LoVo (cell line): Measurements from ENCODE around the gene TMEM31.

ENCODE experiments used
- DNase-seq: peaks from one replicate; pipeline ENCODE4 v3.0.0-alpha.2; 2016; ENCODE audit warnings: low spot score

The TMEM31 gene, protein sequence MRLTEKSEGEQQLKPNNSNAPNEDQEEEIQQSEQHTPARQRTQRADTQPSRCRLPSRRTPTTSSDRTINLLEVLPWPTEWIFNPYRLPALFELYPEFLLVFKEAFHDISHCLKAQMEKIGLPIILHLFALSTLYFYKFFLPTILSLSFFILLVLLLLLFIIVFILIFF

DNA sequence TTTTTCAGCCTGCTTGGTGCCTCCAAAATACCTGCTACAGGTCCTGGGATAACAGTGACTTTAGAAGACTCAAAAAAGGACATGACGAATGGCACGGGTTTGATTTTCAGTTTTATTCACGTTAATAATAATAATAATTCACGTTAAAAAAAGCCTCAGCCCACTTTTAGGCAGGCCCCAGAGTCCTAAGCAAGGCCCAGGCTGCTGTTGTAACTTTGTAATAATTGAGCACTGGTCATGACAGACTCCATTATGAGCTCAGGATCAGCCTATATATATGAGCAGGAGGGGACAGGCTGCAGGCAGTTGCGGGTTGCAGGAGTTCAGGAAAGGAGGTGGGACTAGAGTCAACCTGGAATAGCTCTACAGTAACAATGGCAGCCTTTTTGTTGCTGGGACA is at the start of gene TMEM31:
TSS of gene TMEM31 (plus strand) at position 301 of the 400 bp plus-strand sequence. CDS start 1,350 bp downstream, outside the sequence.
- no peak for DNase-seq

DNA sequence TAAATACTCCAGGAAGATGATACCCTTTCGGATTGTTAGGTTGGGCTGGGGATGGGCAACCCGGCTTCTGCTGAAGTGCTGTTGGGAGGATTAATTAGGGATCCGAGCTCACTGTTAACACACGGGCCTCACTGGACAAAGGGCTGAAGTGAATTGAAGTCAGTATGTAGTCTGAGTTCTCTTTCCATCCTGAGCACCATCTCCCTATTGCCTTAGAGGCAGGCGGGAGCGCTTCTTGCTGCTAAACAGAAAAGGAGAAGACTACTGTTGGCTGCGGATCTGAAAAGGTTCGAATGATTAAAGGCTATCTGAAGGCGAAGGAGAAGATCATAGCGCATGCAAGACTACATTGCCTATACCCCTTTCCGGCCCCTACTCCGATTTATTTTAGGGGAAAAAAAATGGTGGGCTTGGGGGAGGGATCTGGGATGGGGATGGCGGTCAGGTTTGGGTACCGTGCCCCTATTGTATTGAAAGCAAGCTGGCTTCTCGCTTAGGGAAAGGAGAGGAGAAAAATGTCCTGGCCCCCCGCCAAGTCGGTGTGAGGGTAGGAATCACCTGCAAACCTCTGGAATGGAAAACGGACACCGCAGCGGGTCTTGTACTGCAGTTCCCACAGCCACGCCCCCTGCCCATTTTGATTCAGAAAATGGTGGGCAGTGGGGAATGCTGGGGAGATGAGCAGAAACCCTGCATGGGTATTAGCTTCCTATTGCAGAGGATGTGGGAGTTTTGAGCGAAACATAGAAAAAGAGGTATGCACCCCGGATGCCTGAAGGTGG is 46.5 kb upstream of the TMEM31 start:
- no peak for DNase-seq

DNA sequence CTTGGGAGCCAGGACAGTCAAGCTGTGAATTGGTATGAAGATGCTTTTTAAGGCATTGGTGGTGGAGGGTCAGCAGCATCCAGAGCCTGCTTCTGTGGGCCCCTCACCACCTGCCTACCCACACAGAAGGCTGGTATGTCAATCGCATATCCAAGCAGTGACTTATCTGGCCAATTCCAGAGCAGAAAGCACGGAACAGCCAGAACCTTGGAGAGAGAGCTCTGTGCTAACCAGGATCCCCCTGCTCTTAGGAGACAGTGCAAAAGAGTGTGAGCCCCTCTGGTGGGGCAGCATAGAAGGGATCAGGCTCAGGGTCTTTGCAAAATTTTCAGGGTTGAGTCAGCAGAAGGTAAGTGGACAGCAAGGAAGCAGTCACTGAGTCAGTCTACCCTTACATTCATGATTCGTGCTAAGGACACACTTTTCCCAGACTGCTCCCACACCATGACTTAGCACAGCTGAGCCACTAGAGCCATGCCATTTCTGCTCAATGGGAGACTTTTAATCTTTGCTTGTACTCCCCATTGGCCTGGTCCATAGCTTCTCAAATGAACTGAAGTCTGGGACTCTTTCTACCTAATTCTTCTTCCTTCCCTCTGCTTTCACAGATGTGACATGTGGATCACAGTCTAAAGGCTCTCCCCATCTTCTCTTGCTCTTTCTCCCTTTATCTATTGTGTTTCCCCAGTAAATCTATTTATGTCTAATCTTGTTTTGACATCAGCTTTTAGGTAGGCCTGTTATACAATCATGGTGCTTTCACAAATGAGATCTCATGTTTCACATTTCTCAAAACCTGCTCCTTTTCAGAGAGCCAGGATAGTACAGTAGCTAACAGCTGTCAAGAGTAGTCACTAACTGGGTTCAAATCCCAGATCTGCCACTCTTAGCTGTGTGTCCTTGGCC is 44.3 kb upstream of the TMEM31 start:
- DNase-seq, result no peak

DNA sequence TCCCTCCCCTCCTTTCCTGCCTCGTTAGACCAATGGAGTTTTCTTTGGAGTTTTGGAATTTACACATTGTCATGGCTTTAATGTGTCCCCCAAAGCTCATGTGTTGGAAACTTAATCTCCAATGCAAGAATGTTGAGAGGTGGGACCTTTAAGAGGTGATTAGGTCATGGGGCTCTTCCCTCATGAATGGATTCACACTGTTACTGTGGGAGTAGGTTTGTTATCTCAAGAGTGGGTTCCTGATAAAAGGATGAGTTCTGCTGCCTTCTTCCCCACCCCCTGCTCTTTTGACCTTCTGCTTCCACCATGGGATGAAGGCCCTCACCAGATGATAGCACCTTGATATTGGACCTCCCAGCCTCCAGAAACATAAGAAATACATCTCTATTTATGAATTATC is 41.0 kb upstream of the TMEM31 start:
- DNase-seq, result no peak

DNA sequence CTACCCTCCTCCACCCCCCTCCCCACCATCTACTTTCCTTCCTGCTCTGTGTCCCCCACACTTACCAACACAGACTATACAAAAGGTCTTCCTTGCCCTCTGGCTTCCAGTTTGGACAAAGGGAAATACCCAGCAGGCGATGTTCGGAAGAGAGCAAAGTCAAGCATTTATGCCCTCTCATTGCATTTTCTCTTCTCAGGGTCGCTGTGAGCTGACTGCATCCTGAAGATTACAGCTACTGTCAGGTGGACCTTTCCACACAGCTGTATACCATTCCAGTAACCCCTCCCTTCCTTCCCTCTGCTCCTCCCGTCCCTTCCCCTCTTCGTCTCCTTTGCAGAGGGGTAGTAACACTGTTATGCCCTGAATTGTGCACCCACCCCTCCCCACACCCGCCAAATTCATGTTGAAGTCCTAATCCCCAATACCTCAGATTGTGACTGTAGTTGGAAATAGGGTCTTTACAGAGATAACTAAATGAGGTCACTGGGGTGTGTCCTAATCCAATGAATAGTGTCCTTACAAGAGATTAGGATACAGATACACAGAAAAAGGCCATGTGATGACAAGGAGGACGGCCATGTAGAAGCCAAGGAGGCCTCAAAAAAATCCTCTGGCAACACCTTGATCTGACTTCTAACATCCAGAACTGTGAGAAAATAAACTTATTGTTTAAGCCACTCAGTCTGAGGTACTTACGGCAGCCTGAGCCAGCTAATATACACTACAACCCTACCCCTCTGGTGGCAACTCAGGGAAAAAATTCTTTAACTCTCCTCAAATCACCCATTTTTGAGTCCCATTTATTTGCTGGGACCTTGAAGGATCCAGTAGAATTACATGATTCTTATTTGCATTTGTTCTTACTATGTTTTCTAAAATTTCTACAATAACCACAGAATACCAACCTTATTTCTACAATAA is 35.9 kb upstream of the TMEM31 start:
- no peak for DNase-seq

DNA sequence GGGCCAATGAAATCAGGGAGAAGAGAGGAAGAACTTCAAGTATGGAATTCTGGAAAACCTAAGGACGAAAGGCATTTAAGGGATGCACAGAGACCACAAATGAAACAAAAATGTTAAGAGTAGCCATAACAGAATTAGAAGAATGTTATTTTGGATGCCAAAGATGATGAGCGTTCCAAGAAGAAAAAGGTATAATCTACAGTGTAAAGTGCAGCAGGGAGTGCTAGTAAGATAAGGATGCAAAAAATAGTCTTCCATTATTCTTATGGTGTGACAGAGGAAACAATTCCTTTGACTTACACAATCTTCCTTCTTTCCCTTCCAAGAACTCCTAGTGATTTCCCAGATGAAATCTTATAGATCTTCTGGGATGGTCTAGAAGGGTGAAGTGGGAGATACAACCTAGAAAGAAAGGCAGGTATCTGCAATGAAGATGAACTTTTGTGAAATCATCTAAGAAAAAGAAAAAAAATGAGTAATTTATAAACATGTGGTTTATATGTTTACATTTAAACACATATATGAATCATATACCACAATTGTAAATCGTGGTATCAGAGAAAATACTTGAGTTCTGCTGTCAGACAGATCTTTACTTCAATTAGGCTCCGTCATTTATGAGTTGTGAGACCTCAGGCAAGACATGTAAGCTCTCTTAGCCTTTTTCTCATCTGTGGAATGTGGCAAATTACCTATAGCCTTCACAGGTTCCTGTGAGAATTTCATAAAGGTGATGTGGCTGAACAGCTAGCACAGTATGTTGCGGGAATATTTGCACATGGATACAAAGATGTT is 32.3 kb upstream of the TMEM31 start:
- DNase-seq, result no peak

DNA sequence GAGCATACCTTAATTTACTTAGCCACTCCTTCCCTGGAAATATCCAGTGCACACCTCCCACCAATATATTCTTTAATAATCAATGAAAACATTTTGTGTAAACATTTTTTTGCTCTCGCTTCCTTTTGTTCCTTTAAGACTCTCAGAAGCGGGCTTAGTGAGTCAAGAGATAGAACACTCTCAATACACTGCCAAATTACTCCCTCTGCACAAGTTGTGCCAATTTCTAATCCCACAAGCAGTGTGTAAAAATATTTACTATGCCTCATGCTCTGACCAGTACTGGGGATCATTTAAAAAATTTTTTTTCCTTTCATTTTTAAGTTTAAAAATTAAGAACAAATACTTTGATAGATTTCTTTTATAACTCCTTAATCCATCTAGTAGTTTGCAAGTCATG is 29.3 kb upstream of the TMEM31 start:
- DNase-seq, result no peak

DNA sequence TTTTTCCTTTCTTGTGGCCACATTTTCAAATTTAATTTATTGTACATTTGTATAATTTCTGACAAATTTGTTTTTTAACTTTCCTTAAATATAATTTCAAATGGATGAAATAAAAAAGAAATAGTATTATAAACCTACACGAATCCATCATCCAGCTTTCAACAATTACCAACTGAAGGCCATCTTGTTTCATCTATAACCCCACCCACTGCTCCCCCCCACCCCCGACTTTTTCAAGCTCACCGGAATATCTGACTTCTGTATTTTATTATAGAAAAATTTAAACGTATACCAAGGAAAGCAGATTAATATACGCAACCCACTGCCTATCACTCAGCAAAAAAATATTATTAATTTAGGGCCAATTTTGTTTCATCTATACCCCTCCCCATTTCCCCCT is 25.3 kb upstream of the TMEM31 start:
- DNase-seq, result no peak

DNA sequence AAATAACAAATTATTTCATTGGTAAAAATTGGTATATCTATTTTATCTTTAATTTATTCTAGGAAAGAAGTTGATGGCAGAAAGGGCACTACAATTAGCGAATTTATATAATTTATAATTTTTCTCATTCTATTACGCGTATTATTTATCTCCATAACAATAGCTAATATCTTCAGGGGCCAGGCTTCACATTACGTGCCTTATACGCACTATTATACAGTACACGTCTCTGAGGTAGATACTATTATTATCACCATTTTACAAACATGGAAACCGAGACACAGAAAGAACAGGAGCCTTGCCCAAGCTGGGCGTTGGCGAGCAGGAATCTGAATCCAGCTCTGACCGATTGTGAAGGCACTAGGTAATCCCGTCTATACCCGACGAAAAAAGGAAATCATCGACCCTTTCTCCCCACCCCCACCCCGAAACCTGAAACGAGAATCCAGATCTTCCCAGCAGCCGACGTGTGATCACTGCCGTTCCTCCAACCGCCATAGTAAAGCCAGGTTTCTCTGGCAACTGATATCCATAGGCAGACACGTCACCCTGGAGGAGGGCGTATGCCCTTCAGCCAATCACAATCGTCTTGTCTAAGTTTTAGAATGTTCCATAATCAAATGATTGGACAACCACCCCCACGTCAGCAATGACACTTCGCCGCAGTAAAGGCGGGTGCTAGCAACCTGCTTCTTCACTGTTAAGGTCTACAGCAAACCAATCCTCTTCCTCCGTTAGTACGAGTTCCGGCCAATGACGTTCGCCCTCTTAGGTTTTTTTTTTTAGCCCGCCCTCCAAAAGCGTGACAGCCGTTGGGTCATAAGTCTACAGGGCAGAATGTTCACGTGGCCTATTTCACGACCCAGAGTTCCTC is 24.3 kb upstream of the TMEM31 start, which contains the start of gene MORF4L2:
TSS of gene MORF4L2 (minus strand) at position 501 of the 874 bp plus-strand sequence. CDS start 9,672 bp downstream, outside the sequence.
- DNase-seq, result peak; percentile 85

DNA sequence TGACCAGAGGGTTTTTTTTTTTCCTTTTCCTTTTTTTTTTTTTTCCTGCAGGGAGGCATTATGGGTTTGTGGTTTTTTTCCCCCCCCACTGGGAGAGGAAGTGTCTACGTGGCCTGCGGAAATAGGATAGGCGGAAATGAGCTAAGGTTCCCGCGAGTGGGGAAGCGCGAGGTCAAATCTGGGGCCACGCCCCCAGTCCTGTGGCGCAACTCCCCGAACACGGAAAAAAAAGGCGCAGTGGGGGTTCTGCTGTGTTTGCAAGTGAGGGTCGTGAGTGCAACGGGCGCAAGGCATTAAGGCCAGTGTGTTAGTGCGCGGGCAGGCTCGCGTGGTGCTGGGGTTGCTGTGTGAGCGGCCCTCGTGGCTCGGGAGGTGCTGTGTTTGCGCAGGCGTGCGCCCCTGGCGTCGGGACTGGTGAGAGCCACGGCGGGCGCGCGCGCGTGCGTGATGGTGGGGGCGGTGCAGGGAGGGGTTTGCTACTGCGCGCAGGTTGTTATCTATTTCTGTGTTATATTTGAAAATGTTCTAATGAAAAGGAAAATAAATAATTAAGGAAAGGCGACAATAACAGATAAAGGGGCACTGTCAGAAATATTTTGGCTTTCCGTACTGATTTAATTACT is 23.5 kb upstream of the TMEM31 start:
- DNase-seq, result peak; percentile 56

DNA sequence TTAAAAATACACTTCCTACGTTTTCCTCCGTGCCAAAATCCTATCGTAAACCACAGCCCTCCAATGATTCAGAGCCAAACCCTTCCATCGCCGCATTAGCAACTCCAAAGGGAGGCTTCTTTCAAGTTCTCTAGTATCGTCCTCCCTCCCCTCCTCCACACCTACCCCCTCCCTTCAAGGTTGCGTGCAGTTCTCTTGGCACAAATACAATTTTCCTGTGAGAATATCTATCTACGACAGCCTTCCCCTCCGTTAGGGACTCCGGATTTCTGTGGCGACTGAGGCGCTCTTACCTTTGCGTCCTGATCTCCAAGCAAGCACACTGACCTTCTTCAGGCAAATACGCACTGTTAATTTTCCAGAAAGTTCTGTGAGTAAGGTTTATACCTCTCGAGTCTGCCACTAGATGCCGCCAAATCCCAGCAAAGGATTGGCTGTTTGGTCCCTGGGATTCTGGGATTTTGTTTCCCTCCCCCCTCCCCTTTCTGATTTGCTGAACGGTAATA is 23.0 kb upstream of the TMEM31 start:
- DNase-seq, result peak; percentile 59

DNA sequence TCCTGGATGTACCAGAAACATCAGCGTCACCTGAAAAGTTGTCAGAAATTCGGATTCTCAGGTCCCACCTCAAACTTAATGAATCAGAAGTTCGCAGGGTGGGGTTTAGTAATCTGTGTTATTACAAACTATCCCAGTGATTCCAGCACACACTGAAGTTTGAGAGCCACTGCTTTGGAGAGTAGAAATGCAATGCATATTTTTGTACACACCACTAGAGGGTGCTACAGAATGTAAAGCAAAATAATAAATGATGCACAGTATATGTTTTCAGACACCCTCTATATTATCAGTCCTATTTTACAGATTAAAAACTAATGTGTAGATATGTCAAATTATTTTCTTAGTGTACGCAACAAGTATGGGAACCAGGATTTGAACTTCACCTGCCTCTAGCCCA is 21.8 kb upstream of the TMEM31 start:
- peak; percentile 32 for DNase-seq

DNA sequence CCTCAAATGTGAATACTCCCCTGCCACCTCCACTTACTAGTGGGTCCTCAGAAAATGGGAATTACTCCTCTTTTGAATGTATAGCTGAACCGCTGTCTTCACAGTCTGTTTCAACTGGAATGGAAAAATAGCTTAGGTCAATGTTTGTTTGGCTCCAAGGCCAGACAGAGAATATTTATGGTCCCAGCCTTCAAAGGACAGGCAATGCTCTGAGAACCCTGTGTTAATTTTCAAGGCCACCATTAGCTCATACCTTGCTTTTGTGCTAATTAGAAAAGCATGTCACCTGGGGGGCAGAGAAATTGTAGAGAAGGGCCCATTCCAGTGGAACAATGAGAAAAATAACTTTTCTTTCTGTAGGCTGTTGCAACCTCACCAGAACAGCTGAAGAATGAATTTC is 19.6 kb upstream of the TMEM31 start:
- DNase-seq, result no peak

DNA sequence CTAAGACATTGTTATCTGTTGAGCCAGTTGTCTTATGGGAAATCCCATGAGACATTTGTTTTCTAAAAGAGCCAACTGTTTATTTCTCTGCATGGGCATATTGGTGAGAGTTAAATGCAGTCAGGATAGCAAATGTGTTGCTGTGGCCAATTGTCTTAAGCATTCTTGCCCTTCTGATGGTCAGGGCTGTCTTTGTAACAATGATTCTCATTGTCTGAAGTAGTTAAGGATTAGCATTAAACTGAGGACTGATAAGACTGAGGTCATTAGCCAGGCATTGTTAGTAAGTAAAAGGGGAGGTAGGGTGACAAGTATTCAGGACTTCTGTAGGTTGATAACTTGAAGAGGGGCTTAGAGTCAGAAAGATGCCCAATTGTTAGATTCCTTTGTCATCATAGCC is 13.0 kb upstream of the TMEM31 start:
- no peak for DNase-seq

DNA sequence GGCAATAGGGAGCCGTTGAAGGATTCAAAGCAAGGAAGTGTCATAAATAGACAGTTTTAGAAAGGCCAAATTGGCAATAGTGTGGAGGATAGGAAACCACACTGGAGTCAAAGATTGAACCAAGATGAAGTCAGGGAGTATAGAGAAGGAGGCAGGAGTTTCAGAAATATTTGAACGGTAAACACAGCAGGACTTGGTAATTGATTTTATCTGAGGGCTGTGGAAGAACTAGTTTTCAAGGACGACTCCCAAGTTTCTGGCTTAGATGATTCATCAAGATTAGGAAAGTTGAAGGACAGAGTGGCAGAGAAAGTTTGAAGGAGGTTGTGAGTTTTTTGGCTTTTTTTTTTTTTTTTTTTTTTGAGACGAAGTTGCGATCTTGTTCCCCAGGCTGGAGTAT is 11.5 kb upstream of the TMEM31 start:
- no peak for DNase-seq

DNA sequence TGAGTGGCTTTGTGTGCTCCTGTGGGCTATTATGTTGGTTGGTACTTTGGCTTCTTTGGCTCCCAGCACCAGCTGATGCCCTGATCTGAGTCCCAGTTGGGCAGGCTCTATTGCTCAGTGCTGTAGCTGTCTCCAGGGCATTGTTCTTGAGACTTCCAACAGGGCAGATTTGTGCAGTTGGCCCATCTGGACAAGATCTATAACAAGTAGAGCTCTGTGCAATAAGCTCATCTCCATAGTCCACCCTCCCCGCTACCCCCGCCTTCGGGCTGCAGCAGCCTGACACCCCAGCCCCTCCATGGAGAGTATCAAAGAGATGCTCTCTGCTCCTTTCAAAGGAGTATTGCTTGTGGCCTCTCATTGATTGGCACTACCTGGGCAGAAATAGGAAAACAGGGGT is 5.8 kb upstream of the TMEM31 start:
- DNase-seq, result no peak

DNA sequence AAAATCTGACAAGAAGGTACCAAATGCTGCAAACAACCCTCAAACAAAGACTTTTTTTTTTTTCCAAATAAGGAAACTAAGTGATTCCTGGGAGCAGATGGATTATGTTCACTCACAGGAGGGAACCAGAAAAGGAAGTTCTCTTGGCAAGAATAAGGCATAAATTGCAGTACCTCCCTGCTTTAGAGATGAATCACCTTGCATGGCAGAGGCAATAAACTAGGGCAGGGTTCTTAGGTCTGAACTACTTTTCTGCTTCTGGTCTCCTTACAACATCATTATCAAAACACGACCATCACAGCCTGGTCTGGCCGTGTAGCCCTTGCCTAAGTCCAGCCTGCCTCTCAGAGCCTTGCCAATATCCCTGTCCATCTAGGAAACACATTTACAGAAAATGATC is 6.3 kb downstream of the TMEM31 start:
- peak; percentile 66 for DNase-seq

DNA sequence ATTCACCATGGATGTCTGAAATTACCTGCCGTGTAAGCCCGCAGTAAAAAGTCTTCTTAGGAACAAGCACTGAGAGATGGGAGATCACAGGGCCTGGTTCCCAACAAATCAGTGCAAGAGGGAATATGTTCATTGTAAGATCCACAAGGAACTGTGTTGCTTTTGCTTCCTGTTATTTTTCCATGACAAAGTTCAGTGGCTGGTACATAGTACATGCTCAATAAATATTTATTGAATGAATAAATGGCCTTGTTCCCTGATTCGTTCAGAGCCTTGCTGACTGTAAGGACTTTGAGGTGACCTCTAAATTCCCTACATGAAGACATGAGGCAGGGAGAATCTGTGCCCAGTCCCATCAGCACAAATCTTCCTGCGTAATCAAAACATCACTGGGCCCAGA is 7.4 kb downstream of the TMEM31 start:
- DNase-seq, result no peak

DNA sequence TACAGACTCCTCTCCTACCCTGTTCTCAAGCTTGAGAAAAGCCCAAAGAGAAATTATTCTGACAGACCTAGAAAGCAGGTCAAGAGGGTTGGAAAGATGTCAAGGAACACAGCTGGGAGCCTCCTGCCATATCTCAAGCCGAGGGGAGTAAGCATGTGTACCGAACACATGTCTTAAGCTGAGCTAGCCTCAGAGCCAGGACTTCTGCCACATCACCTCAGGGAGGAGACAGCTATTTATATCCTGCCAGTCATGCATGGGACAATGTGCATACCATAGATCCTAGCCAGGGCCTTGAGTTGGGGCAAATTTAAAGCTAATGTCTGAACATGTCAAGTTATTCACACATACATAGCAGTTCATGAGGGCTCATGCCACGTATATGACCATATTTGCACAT is 11.8 kb downstream of the TMEM31 start:
- no peak for DNase-seq
